Measurements from ENCODE around the gene ALG12.

- TF ChIP-seq CTCF (IDR thresholded peaks at IDR 0.05; ENCODE audit: poor library complexity, severe bottlenecking) = no peak
- no peak for TF ChIP-seq SMC3 (conservative IDR thresholded peaks at IDR 0.05; ENCODE audit: poor library complexity)
- no peak for TF ChIP-seq EZH2 (IDR thresholded peaks at IDR 0.05; ENCODE audit: borderline replicate concordance, insufficient read depth, low read length, poor library complexity, severe bottlenecking)
- TF ChIP-seq REST (IDR thresholded peaks at IDR 0.05; ENCODE audit: borderline replicate concordance) = no peak
- TF ChIP-seq POLR2AphosphoS5 (IDR thresholded peaks at IDR 0.05) = no peak
Observed at GRCh38 chr22:49948958-49949913, 31.0 kb upstream of the ALG12 start.

All from neural cell (in vitro differentiated cells).